Measurements from ENCODE around the gene PLD6. TPM values are rescaled to one million over a fixed set of nuclear protein-coding genes. Genes with fewer than 3 reads are reported as not detected.

The PLD6 gene
- total and polyA plus RNA-seq, 10 of the 15 experiments (the other 5 are each of a cell fraction or from before 2014, with no cell fraction given) = 4.7 to 21.4 (median 12.0) TPM

DNA sequence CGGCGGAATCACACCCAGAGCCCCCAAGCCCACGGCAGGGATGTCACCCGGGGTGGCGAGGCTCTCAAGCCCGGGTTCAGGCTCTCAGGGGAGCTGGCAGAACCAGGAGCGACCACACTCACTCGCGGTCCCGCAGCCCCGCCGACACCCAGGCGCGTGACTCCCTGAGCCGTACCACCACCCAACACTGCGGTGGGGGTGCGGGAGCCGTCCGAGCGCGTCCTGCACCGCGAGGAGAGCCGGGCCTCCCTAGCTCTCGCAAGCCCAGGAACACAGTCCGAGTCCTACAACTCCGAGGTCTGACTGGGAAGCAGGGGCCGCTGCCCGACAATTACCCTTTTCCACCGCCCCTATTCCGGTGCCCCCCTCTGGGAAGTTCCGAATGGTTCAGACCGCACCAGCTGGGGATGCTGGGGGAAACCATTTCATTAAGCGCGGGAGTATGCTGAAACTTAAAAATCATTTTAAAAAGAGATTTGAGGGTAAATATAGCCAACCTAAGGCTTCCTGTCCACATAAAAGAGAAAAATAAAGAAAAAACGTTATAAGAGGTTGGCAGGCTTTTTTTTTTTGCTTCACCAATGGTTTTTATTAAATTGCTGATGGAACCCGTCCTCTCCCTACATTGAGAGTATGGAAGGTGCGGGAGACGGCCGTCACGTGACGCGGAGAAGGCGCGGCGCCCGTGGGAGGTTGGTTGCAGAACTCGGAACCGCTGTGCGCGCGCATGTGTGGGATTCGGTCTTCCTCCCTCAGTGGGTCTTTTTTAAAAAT, 31.1 kb upstream of the PLD6 start, which contains the start of gene FLCN (continued):
- TF ChIP-seq NFYA (IDR thresholded peaks at IDR 0.05; ENCODE audit: borderline replicate concordance, low read depth, low read length) (no peak), RAD51 (IDR thresholded peaks at IDR 0.05) (peak; percentile 99), ZSCAN29 (IDR thresholded peaks at IDR 0.05) (no peak), TAF1 (IDR thresholded peaks at IDR 0.05; ENCODE audit: borderline replicate concordance, low read depth, low read length) (peak; percentile 93), GABPA (IDR thresholded peaks at IDR 0.05; ENCODE audit: low read depth) (no peak), ATF7 (IDR thresholded peaks at IDR 0.05; ENCODE audit: low read depth) (peak; percentile 100), MLLT1 (IDR thresholded peaks at IDR 0.05) (peak; percentile 98), MTA2 (IDR thresholded peaks at IDR 0.05; ENCODE audit: low read depth) (peak; percentile 30), PAX8 (IDR thresholded peaks at IDR 0.05) (no peak), POLR2A (IDR thresholded peaks at IDR 0.05; ENCODE audit: low read depth, low read length) (peak; percentile 90), SMAD5 (IDR thresholded peaks at IDR 0.05; ENCODE audit: low read depth) (peak; percentile 83), JUND (IDR thresholded peaks at IDR 0.05; ENCODE audit: low read depth, low read length) (peak; percentile 98), ZNF217 (IDR thresholded peaks at IDR 0.05) (no peak), RBBP5 (conservative IDR thresholded peaks at IDR 0.05) (no peak), POU2F2 (IDR thresholded peaks at IDR 0.05; ENCODE audit: borderline replicate concordance, low read depth, low read length) (peak; percentile 74; the same call in 2 of the 3 replicates)
- TF ChIP-seq, protein P1, sequence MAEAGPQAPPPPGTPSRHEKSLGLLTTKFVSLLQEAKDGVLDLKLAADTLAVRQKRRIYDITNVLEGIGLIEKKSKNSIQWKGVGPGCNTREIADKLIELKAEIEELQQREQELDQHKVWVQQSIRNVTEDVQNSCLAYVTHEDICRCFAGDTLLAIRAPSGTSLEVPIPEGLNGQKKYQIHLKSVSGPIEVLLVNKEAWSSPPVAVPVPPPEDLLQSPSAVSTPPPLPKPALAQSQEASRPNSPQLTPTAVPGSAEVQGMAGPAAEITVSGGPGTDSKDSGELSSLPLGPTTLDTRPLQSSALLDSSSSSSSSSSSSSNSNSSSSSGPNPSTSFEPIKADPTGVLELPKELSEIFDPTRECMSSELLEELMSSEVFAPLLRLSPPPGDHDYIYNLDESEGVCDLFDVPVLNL (IDR thresholded peaks at IDR 0.05; ENCODE audit: low read depth, low read length) = no peak
- TF ChIP-seq, protein P2, sequence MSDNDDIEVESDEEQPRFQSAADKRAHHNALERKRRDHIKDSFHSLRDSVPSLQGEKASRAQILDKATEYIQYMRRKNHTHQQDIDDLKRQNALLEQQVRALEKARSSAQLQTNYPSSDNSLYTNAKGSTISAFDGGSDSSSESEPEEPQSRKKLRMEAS (IDR thresholded peaks at IDR 0.05; ENCODE audit: low read depth, low read length) = peak; percentile 95
- TF ChIP-seq, protein P3, sequence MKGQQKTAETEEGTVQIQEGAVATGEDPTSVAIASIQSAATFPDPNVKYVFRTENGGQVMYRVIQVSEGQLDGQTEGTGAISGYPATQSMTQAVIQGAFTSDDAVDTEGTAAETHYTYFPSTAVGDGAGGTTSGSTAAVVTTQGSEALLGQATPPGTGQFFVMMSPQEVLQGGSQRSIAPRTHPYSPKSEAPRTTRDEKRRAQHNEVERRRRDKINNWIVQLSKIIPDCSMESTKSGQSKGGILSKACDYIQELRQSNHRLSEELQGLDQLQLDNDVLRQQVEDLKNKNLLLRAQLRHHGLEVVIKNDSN (IDR thresholded peaks at IDR 0.05; ENCODE audit: borderline replicate concordance, extremely low read length, insufficient read depth, low read depth, low read length) = peak; percentile 94
- TF ChIP-seq, protein P4, sequence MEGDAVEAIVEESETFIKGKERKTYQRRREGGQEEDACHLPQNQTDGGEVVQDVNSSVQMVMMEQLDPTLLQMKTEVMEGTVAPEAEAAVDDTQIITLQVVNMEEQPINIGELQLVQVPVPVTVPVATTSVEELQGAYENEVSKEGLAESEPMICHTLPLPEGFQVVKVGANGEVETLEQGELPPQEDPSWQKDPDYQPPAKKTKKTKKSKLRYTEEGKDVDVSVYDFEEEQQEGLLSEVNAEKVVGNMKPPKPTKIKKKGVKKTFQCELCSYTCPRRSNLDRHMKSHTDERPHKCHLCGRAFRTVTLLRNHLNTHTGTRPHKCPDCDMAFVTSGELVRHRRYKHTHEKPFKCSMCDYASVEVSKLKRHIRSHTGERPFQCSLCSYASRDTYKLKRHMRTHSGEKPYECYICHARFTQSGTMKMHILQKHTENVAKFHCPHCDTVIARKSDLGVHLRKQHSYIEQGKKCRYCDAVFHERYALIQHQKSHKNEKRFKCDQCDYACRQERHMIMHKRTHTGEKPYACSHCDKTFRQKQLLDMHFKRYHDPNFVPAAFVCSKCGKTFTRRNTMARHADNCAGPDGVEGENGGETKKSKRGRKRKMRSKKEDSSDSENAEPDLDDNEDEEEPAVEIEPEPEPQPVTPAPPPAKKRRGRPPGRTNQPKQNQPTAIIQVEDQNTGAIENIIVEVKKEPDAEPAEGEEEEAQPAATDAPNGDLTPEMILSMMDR (IDR thresholded peaks at IDR 0.05 in 2 of 3, conservative IDR thresholded peaks at IDR 0.05 in 1 of 3; ENCODE audit: control insufficient read depth in 2 of 3, extremely low read depth in 1 of 3, insufficient read depth in 1 of 3, low read depth in 3 of 3, low read length in 3 of 3) = no peak
- TF ChIP-seq, protein P5, sequence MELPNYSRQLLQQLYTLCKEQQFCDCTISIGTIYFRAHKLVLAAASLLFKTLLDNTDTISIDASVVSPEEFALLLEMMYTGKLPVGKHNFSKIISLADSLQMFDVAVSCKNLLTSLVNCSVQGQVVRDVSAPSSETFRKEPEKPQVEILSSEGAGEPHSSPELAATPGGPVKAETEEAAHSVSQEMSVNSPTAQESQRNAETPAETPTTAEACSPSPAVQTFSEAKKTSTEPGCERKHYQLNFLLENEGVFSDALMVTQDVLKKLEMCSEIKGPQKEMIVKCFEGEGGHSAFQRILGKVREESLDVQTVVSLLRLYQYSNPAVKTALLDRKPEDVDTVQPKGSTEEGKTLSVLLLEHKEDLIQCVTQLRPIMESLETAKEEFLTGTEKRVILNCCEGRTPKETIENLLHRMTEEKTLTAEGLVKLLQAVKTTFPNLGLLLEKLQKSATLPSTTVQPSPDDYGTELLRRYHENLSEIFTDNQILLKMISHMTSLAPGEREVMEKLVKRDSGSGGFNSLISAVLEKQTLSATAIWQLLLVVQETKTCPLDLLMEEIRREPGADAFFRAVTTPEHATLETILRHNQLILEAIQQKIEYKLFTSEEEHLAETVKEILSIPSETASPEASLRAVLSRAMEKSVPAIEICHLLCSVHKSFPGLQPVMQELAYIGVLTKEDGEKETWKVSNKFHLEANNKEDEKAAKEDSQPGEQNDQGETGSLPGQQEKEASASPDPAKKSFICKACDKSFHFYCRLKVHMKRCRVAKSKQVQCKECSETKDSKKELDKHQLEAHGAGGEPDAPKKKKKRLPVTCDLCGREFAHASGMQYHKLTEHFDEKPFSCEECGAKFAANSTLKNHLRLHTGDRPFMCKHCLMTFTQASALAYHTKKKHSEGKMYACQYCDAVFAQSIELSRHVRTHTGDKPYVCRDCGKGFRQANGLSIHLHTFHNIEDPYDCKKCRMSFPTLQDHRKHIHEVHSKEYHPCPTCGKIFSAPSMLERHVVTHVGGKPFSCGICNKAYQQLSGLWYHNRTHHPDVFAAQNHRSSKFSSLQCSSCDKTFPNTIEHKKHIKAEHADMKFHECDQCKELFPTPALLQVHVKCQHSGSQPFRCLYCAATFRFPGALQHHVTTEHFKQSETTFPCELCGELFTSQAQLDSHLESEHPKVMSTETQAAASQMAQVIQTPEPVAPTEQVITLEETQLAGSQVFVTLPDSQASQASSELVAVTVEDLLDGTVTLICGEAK (IDR thresholded peaks at IDR 0.05; ENCODE audit: borderline replicate concordance) = 0 out of 2 replicates have a peak, but pooled peaks have one; percentile 27

All from GM12878 (cell line).